ENCODE data around the gene SMPDL3B.

Gene SMPDL3B

DNA sequence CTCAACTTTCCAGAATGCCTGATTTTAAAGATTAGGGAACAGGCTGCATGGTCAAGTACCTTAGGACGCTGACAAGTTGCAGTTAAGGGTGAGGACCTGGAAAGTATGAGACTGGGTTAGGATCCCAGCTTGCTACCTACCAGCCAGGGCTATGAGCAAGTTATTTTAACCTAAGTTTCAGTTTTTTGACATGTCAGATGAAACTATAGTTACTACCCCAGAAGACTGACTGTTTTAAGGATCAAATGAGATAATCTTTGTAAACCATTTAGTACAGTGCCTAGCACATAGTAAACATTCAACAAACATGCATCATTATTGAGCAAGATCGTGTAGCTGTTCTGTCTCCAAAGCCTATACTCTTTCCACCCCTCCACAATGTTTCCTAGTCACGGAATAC is 48.1 kb upstream of the SMPDL3B start:
- Histone ChIP-seq H3K4me2 (peak overlapping the region; percentile 63), H4K20me1 (ENCODE audit: insufficient read depth) (no peaks in the 10 kb centered on the region), H2AFZ (ENCODE audit: low read depth) (no peak overlapping the region), H3K9ac (peak overlapping the region; percentile 22; the same call in 1 of the 2 replicates), H3K4me1 (ENCODE audit: low read depth, poor library complexity, severe bottlenecking) (peaks cover 99% of the 10 kb centered on the region), H3K27me3 (ENCODE audit: insufficient read depth, low read depth) (no peaks in the 10 kb centered on the region), H3K36me3 (ENCODE audit: insufficient read depth) (no peaks in the 10 kb centered on the region), H3K79me2 (ENCODE audit: insufficient read depth, low read depth) (peaks cover 4% of the 10 kb centered on the region; the same call in 1 of the 2 replicates), H3K4me3 (IDR thresholded peaks at IDR 0.05; ENCODE audit: insufficient read depth, low read depth, low read length) (peak overlapping the region; percentile 67), H3K27ac (peak overlapping the region; percentile 89)
- TF ChIP-seq CTCF (conservative IDR thresholded peaks at IDR 0.05; ENCODE audit: low read depth, low read length): no peak

DNA sequence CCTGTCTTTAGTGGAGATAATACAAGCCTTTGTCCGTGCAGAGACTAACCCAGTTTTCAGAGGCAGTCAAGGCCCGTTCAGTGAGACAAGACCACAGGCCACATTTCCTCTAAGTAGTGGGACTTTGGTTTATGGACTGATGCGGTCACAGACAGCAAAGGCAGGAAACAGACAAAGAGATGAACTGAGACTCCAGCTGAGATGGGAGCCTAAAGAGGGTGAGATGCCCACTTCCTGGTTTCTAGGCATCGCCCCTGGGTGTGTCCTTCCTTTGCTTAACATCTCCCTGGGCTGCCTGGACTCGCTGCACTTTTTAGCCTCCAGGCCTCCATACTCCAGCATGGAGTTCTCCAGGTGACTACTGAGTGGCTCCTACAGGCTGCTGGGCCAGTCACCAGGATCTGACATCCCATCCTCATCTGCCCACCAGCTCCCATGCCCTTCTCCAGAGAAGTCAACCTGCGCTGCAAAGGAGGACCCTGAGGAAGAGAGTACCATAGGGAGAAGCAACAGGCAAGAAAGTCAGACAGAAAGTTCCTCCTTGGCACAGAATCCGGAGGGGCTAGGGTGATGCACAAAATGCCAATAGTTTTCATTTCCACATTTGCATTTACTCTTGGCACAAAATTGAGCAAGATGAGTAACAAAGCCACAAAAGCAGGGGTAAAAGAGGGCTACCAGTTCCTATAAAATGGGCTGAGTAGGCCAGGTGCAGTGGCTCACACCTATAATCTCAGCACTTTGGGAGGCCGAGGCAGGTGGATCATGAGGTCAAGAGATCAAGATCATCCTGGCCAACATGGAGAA is 47.4 kb upstream of the SMPDL3B start:
- TF ChIP-seq CTCF (conservative IDR thresholded peaks at IDR 0.05; ENCODE audit: low read depth, low read length): no peak
- peak overlapping the region; percentile 40; the same call in 1 of the 2 replicates for H3K9ac ChIP-seq
- no peak overlapping the region for H2AFZ ChIP-seq (ENCODE audit: low read depth)
- peak overlapping the region; percentile 89 for H3K27ac ChIP-seq
- peaks cover 99% of the 10 kb centered on the region for H3K4me1 ChIP-seq (ENCODE audit: low read depth, poor library complexity, severe bottlenecking)
- H3K27me3 ChIP-seq (ENCODE audit: insufficient read depth, low read depth): no peaks in the 10 kb centered on the region
- peaks cover 4% of the 10 kb centered on the region; the same call in 1 of the 2 replicates for H3K79me2 ChIP-seq (ENCODE audit: insufficient read depth, low read depth)
- H4K20me1 ChIP-seq (ENCODE audit: insufficient read depth): no peaks in the 10 kb centered on the region
- H3K4me2 ChIP-seq: peak overlapping the region; percentile 63
- no peak overlapping the region for H3K4me3 ChIP-seq (IDR thresholded peaks at IDR 0.05; ENCODE audit: insufficient read depth, low read depth, low read length)
- H3K36me3 ChIP-seq (ENCODE audit: insufficient read depth): no peaks in the 10 kb centered on the region

DNA sequence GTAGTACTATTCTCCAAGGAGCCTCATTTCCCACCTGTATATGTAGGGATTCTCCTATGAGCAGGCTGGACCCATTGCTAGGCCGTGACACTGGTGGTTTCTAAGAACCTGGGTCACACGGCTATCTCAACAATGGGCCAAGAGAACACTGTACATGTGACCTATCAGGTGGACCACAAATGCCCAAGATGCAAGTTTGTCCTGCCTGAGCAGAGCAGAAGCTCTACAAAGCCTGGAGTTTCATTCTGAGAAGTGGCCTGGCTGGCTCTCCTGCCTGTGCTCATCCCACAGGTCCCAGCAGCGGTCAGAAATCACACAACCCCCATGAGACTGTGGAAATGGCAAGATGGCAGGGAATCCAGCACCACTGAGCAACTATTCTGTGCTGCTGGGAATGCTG is 45.3 kb upstream of the SMPDL3B start:
- no peaks in the 10 kb centered on the region for H4K20me1 ChIP-seq (ENCODE audit: insufficient read depth)
- H3K4me1 ChIP-seq (ENCODE audit: low read depth, poor library complexity, severe bottlenecking): peaks cover 99% of the 10 kb centered on the region
- peaks cover 4% of the 10 kb centered on the region; the same call in 1 of the 2 replicates for H3K79me2 ChIP-seq (ENCODE audit: insufficient read depth, low read depth)
- H2AFZ ChIP-seq (ENCODE audit: low read depth): no peak overlapping the region
- peak overlapping the region; percentile 63; the same call in 1 of the 2 replicates for H3K4me2 ChIP-seq
- no peak overlapping the region for H3K9ac ChIP-seq
- H3K4me3 ChIP-seq (IDR thresholded peaks at IDR 0.05; ENCODE audit: insufficient read depth, low read depth, low read length): no peak overlapping the region
- TF ChIP-seq CTCF (conservative IDR thresholded peaks at IDR 0.05; ENCODE audit: low read depth, low read length): no peak
- peaks cover 9% of the 10 kb centered on the region; the same call in 1 of the 2 replicates for H3K36me3 ChIP-seq (ENCODE audit: insufficient read depth)
- H3K27ac ChIP-seq: peak overlapping the region; percentile 89; the same call in 1 of the 2 replicates
- H3K27me3 ChIP-seq (ENCODE audit: insufficient read depth, low read depth): no peaks in the 10 kb centered on the region

- Histone ChIP-seq H3K36me3 (ENCODE audit: insufficient read depth) (peaks cover 22% of the 10 kb centered on the region; the same call in 1 of the 2 replicates), H2AFZ (ENCODE audit: low read depth) (no peak overlapping the region), H3K27ac (peak overlapping the region; percentile 74), H3K4me2 (peak overlapping the region; percentile 68), H3K4me1 (ENCODE audit: low read depth, poor library complexity, severe bottlenecking) (peaks cover 95% of the 10 kb centered on the region), H3K79me2 (ENCODE audit: insufficient read depth, low read depth) (peaks cover 4% of the 10 kb centered on the region; the same call in 1 of the 2 replicates), H3K27me3 (ENCODE audit: insufficient read depth, low read depth) (no peaks in the 10 kb centered on the region), H3K4me3 (IDR thresholded peaks at IDR 0.05; ENCODE audit: insufficient read depth, low read depth, low read length) (no peak overlapping the region), H4K20me1 (ENCODE audit: insufficient read depth) (no peaks in the 10 kb centered on the region), H3K9ac (peak overlapping the region; percentile 24; the same call in 1 of the 2 replicates)
- TF ChIP-seq CTCF (conservative IDR thresholded peaks at IDR 0.05; ENCODE audit: low read depth, low read length): peak; percentile 53
Measured at GRCh38 chr1:27891196-27891889, 43.5 kb upstream of the SMPDL3B start.

Measured in KMS-11 (cell line).